Forelimb muscle (tissue), 1 donor: ENCODE data around the gene VAV3. TPM values are rescaled to one million over a fixed set of nuclear protein-coding genes. Genes with fewer than 3 reads are reported as not detected.

ENCODE experiments used
- DNase-seq: peaks from one replicate; pipeline ENCODE4 v3.0.0-alpha.2; 2013; ENCODE audit warnings: low read depth
- polyA plus RNA-seq: library from polyadenylated mRNA; unstranded; fragments of 120-200 nt; gene quantifications from one replicate; pipeline ENCODE4 v1.2.1, GENCODE V29; 2013; ENCODE audit not compliant: insufficient read length

The VAV3 gene
- polyA plus RNA-seq, 1 donor, result 3.3 TPM

GRCh38 chr1:107972391-107973180, 7.6 kb upstream of the VAV3 start:
- DNase-seq, result no peak

GRCh38 chr1:107966550-107966949, 1.6 kb upstream of the VAV3 start:
- no peak for DNase-seq

- no peak for DNase-seq
These were observed 457 bp downstream of the VAV3 start for GRCh38 chr1:107964336-107965109.

GRCh38 chr1:107963601-107964335, 1.2 kb downstream of the VAV3 start:
- no peak for DNase-seq

- DNase-seq, result no peak
These were observed 2.0 kb downstream of the VAV3 start for GRCh38 chr1:107963008-107963407.

GRCh38 chr1:107954719-107955415, 10.1 kb downstream of the VAV3 start:
- DNase-seq, result no peak

- no peak for DNase-seq
These were observed 10.9 kb downstream of the VAV3 start for GRCh38 chr1:107954126-107954525.

GRCh38 chr1:107953556-107953955, 11.4 kb downstream of the VAV3 start:
- no peak for DNase-seq

- DNase-seq, result no peak
These were observed 12.0 kb downstream of the VAV3 start for GRCh38 chr1:107952989-107953388.

GRCh38 chr1:107950464-107950863, 14.5 kb downstream of the VAV3 start:
- no peak for DNase-seq

- DNase-seq, result no peak
These were observed 15.3 kb downstream of the VAV3 start for GRCh38 chr1:107949467-107950253.

GRCh38 chr1:107946794-107947193, 18.2 kb downstream of the VAV3 start:
- DNase-seq, result no peak

- no peak for DNase-seq
These were observed 21.3 kb downstream of the VAV3 start for GRCh38 chr1:107943694-107944093.

- no peak for DNase-seq
These were observed 22.2 kb downstream of the VAV3 start for GRCh38 chr1:107942814-107943213.

- no peak for DNase-seq
These were observed 23.4 kb downstream of the VAV3 start for GRCh38 chr1:107941531-107941930.

GRCh38 chr1:107941123-107941522, 23.9 kb downstream of the VAV3 start:
- DNase-seq, result no peak

- no peak for DNase-seq
These were observed 24.3 kb downstream of the VAV3 start for GRCh38 chr1:107940701-107941100.

- DNase-seq, result no peak
These were observed 24.9 kb downstream of the VAV3 start for GRCh38 chr1:107940017-107940577.

- DNase-seq, result no peak
These were observed 25.7 kb downstream of the VAV3 start for GRCh38 chr1:107939256-107939655.
